ENCODE data around the gene PSD2.

PSD2 gene

DNA sequence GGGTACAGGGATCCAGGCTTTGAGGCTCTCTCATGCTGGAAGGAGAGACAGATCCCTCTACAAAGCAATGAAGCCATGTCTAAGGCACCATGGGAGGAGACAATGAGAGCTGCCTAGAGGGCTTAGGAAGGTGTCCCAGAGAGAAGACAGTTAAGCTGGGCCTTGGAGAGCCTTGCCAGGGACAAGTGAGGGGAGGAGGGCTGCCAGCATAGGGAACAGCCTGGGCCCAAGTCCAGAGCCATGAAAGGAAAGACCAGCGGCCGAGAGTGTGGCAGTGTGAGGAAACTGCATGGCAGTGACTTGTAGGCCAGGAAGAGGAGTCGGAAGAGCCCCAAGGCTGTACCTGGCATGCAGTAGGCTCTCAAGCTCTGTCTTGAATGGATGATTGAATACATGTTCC lies 88.5 kb downstream of the PSD2 start:
- no peak for DNase-seq

DNA sequence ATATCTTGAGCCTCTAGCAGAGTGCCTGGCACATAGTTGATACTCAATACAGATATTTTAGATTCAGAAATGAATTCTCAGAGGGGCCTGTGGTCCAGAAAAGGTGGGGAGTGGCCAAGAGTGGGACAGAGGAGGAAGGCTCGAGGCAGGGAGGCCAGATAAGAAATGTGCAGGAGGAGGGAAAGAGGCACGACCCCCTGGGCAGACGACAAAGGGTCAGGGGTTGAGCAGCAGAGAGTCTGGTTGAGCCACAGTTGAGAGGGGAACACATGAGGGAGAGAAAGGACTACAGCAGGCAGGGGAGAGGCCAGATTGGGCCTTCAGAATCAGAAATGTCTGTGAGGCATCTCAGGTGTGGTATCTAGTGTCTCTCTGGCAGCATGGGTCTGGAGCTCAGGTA lies 89.1 kb downstream of the PSD2 start:
- DNase-seq: no peak

DNA sequence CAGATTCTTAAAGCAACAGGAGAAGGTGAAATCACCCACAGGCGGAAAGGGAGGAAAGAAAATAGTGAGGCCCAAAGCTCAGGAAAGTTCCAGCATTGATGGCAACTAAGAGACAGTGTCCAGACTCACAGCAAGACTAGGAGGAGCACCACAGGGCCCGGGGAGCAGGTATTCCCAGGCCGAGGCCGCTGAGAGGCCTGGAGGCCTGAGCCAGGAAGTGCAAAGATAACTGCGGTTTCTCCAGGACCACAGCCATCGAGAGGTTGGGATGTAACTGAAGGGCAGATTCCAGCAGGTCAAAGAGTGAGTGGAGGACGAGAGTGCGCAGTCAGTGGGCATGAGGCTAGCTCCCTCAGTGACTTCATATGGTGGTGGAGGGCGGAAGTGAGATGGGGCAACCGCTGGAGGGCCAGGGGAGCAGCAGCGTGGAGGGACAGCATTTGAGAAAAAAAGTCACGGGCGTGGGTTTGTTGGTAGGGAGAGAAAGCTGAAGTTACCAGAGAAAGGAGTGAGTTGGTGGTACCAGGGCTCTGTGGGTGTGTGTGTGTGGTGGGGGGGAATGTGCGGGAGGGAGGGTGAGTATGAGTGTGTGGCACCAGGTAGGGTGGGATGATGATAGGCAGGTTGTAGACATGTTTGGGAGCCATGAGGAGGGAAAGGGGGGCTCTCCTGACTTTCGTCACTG lies 89.7 kb downstream of the PSD2 start:
- no peak for DNase-seq

DNA sequence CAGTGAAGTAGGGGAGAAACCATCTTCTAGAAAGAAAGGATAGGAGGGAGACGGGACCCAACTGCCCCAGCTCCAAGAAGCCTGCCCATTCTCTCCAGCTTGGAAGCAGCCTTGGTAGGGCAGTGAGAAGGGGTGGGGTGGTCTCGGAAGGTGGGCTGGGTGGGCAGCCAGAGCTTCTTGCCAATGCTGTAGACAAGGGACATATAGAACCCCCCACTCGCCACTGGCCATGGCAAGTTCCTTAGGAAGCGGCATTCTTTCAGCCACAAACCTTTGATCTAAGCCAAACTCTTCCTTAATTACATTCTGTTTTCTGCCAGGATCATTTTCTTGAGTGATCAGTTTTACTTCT lies 90.2 kb downstream of the PSD2 start:
- no peak for DNase-seq

- no peak for DNase-seq
Measured at GRCh38 chr5:139886213-139886612, 90.6 kb downstream of the PSD2 start.

DNA sequence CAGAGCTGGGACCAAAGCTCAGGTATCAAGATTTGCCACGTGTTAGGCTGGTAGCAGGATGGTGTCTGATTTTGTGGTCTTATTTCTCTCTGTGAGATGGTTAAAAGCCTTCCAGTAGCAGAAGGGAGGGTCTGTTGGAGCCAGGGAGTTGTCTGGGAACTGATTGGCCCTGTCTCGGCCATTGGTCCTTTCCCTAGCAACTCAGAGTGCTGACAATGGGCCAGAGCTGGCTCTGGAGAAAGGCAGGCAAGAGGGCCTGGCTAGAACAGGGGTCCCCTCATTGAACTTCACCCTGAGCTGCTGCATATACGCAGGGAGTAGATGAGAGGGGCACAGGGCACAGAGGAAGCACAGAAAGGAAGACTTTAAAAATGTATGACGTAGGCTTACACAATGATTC lies 92.8 kb downstream of the PSD2 start:
- no peak for DNase-seq

GRCh38 chr5:139889410-139889809 lies 93.8 kb downstream of the PSD2 start:
- no peak for DNase-seq

DNA sequence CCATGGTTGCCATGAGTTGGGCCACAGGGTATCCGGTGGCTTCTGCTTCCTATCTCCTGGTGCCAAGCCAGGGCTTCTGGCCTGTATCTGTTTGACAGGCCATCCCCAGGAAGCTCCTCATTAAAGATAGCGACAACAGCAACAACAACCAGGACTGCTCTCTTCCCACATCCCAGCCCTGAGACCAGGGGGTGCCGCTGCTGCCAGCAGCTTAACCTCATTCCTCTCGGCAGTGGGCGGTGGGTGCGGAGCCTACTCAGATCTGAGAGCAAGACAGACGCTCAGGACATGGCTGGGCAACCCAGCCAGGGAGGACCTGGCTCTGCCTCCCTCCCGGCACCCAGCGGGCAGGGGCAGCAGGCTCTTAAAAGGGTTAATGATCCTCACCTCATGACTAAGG lies 98.3 kb downstream of the PSD2 start:
- no peak for DNase-seq
